ENCODE measurements around the gene GPR137.

Gene GPR137

GRCh38 chr11:64295760-64296159 is 10.1 kb downstream of the GPR137 start:
- TF ChIP-seq TAF1 (IDR thresholded peaks at IDR 0.05; ENCODE audit: low read depth): no peak
- TF ChIP-seq EP300 (IDR thresholded peaks at IDR 0.05; ENCODE audit: borderline replicate concordance): no peak
- no peak for TF ChIP-seq CEBPB (IDR thresholded peaks at IDR 0.05)
- TF ChIP-seq, protein P1, sequence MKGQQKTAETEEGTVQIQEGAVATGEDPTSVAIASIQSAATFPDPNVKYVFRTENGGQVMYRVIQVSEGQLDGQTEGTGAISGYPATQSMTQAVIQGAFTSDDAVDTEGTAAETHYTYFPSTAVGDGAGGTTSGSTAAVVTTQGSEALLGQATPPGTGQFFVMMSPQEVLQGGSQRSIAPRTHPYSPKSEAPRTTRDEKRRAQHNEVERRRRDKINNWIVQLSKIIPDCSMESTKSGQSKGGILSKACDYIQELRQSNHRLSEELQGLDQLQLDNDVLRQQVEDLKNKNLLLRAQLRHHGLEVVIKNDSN (IDR thresholded peaks at IDR 0.05): no peak

DNA sequence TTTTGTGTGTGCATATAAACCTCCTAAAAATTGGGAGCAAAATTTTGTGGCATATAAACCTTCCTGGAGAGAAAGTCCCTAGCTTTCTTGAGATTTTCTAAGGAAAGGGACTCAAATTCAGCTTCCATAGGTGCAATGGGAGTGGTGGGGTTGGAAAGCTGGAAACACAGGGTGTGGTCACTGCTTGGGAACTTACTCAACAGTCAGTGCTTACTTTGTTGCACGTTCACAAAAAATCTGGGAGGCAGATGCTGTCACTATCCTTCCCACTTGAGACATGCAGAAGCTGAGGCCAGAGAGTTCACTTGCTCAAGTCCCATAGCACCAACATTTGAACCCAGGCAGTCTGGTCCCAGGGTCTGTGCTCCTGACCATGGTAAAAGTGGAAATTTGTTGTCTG is 10.6 kb downstream of the GPR137 start:
- no peak for TF ChIP-seq ZBTB7A (IDR thresholded peaks at IDR 0.05; ENCODE audit: low read depth)
- TF ChIP-seq, protein P1 (IDR thresholded peaks at IDR 0.05): no peak
- TF ChIP-seq YY1 (IDR thresholded peaks at IDR 0.05; ENCODE audit: low read depth): no peak
- no peak for TF ChIP-seq EP300 (IDR thresholded peaks at IDR 0.05; ENCODE audit: borderline replicate concordance)
- TF ChIP-seq CEBPB (IDR thresholded peaks at IDR 0.05): no peak
- no peak for TF ChIP-seq MAX (IDR thresholded peaks at IDR 0.05)
- TF ChIP-seq TAF1 (IDR thresholded peaks at IDR 0.05; ENCODE audit: low read depth): no peak
- no peak for TF ChIP-seq TCF12 (IDR thresholded peaks at IDR 0.05; ENCODE audit: low read depth)
- no peak for TF ChIP-seq TEAD4 (IDR thresholded peaks at IDR 0.05)

DNA sequence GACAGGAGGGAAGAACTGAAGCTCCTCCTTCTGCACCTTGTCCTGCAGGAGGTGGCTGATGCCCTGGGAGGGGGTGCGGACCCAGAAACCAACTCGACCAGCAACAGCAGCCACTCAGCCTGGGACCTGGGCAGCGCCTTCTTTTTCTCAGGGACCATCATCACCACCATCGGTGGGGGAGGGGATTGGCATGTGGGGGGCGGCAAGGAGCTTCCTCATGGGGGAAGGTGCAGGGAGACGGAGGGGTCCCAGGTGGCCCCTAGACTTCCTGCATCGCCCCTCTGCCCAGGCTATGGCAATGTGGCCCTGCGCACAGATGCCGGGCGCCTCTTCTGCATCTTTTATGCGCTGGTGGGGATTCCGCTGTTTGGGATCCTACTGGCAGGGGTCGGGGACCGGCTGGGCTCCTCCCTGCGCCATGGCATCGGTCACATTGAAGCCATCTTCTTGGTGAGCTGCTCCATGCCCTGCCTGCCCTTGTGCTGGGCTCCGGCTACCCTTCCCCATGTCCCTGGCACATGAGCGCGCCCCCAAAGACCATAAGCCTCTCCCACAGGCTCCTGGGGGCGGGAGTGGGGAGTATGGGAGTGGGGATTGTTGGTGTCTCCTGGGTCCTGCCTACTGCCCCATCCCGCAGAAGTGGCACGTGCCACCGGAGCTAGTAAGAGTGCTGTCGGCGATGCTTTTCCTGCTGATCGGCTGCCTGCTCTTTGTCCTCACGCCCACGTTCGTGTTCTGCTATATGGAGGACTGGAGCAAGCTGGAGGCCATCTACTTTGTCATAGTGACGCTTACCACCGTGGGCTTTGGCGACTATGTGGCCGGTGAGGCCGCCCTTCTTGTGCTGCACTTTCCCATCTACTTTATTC is 11.4 kb downstream of the GPR137 start:
- TF ChIP-seq CEBPB (IDR thresholded peaks at IDR 0.05): no peak
- TF ChIP-seq REST (IDR thresholded peaks at IDR 0.05; ENCODE audit: low read depth): no peak
- no peak for TF ChIP-seq CREB1 (IDR thresholded peaks at IDR 0.05; ENCODE audit: low read depth)
- TF ChIP-seq EGR1 (IDR thresholded peaks at IDR 0.05): no peak
- TF ChIP-seq, protein P1 (IDR thresholded peaks at IDR 0.05): no peak
- TF ChIP-seq TEAD4 (IDR thresholded peaks at IDR 0.05): no peak
- TF ChIP-seq RAD21 (IDR thresholded peaks at IDR 0.05; ENCODE audit: low read depth): no peak
- no peak for TF ChIP-seq NFIC (IDR thresholded peaks at IDR 0.05)

GRCh38 chr11:64297699-64298358 is 12.2 kb downstream of the GPR137 start:
- 0 out of 2 replicates have a peak, but pooled peaks have one; percentile 16 for TF ChIP-seq YY1 (IDR thresholded peaks at IDR 0.05; ENCODE audit: low read depth)
- peak; percentile 94 for TF ChIP-seq NFIC (IDR thresholded peaks at IDR 0.05)
- no peak for TF ChIP-seq TAF1 (IDR thresholded peaks at IDR 0.05; ENCODE audit: low read depth)
- TF ChIP-seq MAX (IDR thresholded peaks at IDR 0.05): 0 out of 2 replicates have a peak, but pooled peaks have one; percentile 20

GRCh38 chr11:64298966-64299846 is 13.6 kb downstream of the GPR137 start:
- TF ChIP-seq CEBPB (IDR thresholded peaks at IDR 0.05): no peak
- TF ChIP-seq NFIC (IDR thresholded peaks at IDR 0.05): peak; percentile 39; the same call in 1 of the 2 replicates

DNA sequence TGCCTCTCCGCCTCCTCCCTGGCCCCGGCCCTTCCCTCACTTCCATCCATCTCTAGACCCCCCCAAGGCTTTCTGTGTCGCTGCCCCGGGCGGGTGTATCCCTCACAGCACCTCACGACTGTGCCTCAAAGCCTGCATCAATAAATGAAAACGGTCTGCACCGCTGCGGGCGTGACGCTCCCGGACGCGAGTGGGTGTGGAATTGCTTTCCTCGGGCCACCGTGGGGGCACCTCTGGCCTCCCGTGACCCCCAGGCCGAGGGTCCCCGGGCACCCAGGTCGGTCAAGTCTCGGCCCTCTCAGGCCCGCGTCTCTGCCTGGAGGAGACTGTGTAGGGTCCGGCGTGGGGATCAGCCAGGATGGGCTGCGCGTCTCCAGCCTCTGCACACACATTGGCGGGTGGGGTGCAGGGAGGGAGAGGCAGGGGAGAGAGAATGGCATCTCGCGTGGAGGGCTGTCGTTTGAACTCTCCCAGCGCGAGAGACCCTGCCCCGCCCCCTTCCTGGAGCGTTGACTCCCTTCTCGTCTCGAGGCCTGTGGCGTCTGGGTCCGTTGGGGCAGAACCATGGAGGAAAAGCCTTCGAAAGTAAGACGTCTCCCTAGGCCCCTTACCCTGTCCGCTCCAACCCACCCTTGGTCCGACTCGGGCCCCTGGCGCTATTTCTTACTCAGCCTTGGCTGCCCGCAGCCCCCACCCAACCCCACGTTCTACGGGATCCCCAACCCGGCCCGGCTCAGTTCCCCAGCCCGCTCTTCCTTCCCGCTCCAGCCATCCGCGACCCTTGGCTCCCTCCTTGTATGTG is 14.4 kb downstream of the GPR137 start, which contains the start of gene CATSPERZ:
Gene CATSPERZ (plus strand): TSS at position 512 of the 802 bp plus-strand sequence. CDS start 53 bp downstream, at position 565.
- TF ChIP-seq FOXM1 (IDR thresholded peaks at IDR 0.05; ENCODE audit: borderline replicate concordance, low read depth) (no peak), TEAD4 (IDR thresholded peaks at IDR 0.05) (no peak), TCF12 (IDR thresholded peaks at IDR 0.05; ENCODE audit: low read depth) (no peak), NFIC (IDR thresholded peaks at IDR 0.05) (no peak), EGR1 (IDR thresholded peaks at IDR 0.05) (no peak), RAD21 (IDR thresholded peaks at IDR 0.05; ENCODE audit: low read depth) (no peak), YY1 (IDR thresholded peaks at IDR 0.05; ENCODE audit: low read depth) (no peak), CREB1 (IDR thresholded peaks at IDR 0.05; ENCODE audit: low read depth) (no peak), EP300 (IDR thresholded peaks at IDR 0.05; ENCODE audit: borderline replicate concordance) (no peak), TAF1 (IDR thresholded peaks at IDR 0.05; ENCODE audit: low read depth) (no peak), MAX (IDR thresholded peaks at IDR 0.05) (no peak), CEBPB (IDR thresholded peaks at IDR 0.05) (no peak), REST (IDR thresholded peaks at IDR 0.05; ENCODE audit: low read depth) (no peak), ZBTB7A (IDR thresholded peaks at IDR 0.05; ENCODE audit: low read depth) (no peak; the same call in 1 of the 2 replicates)
- TF ChIP-seq, protein P1 (IDR thresholded peaks at IDR 0.05): no peak
